Measurements from ENCODE around the gene ATF1.
"Not testable (repeated sequence)": the region's sequence is repeated elsewhere in the genome, so short reads cannot be mapped to it uniquely, and the experiment has no call there.

ATF1 gene

DNA sequence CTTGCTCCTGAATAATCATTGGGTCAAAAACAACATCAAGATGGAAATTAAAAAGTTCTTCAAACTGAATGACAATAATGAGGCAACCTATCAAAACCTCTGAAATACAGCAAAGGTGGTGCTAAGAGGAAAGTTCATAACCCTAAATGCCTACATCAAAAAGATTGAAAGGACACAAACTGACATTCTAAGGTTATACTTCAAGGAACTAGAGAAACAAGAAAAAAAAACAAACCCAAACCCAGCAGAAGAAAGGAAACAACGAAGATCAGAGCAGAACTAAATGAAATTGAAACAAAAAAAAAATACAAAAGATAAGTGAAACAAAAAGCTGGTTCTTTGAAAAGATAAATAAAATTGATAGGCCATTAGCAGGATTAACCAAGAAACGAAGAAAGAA lies 105.0 kb downstream of the ATF1 start:
- DNase-seq = not testable (repeated sequence)

Measured in kidney glomerular epithelial cell (primary cell).